ENCODE results near the gene MT1A. TPM values are rescaled to one million over a fixed set of nuclear protein-coding genes. Genes with fewer than 3 reads are reported as not detected.
A peak's percentile ranks its signal among the peaks of the same experiment; 100 is the strongest.

Gene MT1A
- total and polyA plus RNA-seq, 10 of the 15 experiments (the other 5 are each of a cell fraction or from before 2014, with no cell fraction given): not detected

DNA sequence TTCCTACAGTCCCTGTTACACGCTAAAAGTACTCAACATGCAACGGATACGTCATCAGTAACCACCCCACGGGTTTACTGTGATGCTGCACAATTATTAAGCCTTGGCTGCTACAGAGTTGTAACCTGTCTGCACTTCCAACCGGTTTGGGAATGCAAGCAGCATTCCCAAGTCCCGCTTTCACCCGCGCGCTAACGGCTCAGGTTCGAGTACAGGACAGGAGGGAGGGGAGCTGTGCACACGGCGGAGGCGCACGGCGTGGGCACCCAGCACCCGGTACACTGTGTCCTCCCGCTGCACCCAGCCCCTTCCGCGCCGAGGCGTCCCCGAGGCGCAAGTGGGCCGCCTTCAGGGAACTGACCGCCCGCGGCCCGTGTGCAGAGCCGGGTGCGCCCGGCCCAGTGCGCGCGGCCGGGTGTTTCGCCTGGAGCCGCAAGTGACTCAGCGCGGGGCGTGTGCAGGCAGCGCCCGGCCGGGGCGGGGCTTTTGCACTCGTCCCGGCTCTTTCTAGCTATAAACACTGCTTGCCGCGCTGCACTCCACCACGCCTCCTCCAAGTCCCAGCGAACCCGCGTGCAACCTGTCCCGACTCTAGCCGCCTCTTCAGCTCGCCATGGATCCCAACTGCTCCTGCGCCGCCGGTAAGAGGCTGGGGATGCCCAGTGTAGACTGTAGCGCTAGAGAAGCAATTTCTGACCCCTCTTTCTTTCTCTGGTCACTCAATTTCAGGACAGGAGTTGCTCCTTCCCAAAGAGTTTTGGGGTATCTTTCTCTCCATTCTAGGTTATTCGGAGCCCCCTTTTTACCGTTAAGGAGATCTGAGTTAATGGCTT lies 30.2 kb upstream of the MT1A start, which contains the start of gene MT2A:
MT2A (plus strand) TSS at position 542 of the 833 bp plus-strand sequence; CDS start at position 614, 72 bp downstream.
- DNase-seq (ENCODE audit: low read depth, low spot score): no peak
- SMC1A ChIA-PET (ENCODE audit: uncharacterized antibody, unreplicated experiment): no interaction called here
- CTCF ChIA-PET: interaction anchor here (0.6 to 10.0 kb wide), 5 partner anchors 15 to 94 kb away, joined by 3 to 77 read pairs (median 3); partner anchors contain the start of gene MT1E
- 13% methylated on average over 58 of the region's 62 CpGs for WGBS (ENCODE audit: insufficient coverage, insufficient replicate concordance, low lambda C conversion rate, missing lambda C conversion rate)
- POLR2A ChIA-PET: interaction anchor here (1.2 to 1.7 kb wide), 2 partner anchors 17 to 22 kb away, joined by 3 to 6 read pairs; partner anchors contain the start of gene MT1E
- peak within 1 kb of the TSS; percentile 82 for H2AFZ ChIP-seq (ENCODE audit: control insufficient read depth, low read depth, low read length)
- no peaks in the 10 kb centered on the region for H3K36me3 ChIP-seq (ENCODE audit: control insufficient read depth in 2 of 2, insufficient read depth in 2 of 2, low read length in 1 of 2)
- H3K4me2 ChIP-seq (ENCODE audit: control insufficient read depth, insufficient read depth): peak within 1 kb of the TSS; percentile 82
- H3K27me3 ChIP-seq (replicated peaks in 1 of 2; ENCODE audit: control insufficient read depth in 2 of 2, insufficient read depth in 2 of 2, low read length in 1 of 2): no peaks in the 10 kb centered on the region; a peak in 1 of 4 replicates
- in situ Hi-C loops (cut with MboI): no loop called here
- BruUV-seq (replicated peaks): no TSS peak
- peaks cover 25% of the 10 kb centered on the region for H3K4me1 ChIP-seq (ENCODE audit: control insufficient read depth, insufficient read depth, low read length)
- H3K9ac ChIP-seq (ENCODE audit: control insufficient read depth, insufficient read depth, low read length): peak within 1 kb of the TSS; percentile 21; the same call in 1 of the 2 replicates
- intact Hi-C loops (cut with micrococcal nuclease; ENCODE audit: unreplicated experiment): loop anchor here (1.0 kb wide), 1 partner anchor 22 kb away; no protein-coding TSS in a partner anchor
- H3K9me3 ChIP-seq (replicated peaks; ENCODE audit: control insufficient read depth, insufficient read depth, low read length): no peaks in the 10 kb centered on the region
- no peaks in the 10 kb centered on the region for H3K79me2 ChIP-seq (ENCODE audit: control insufficient read depth, insufficient read depth, low read length)
- no peak within 1 kb of the TSS for H3K27ac ChIP-seq (ENCODE audit: control insufficient read depth, insufficient read depth)
- no peak for FAIRE-seq
- H3K4me3 ChIP-seq: peak within 1 kb of the TSS; percentile 70
- RAD21 ChIA-PET (ENCODE audit: unreplicated experiment): interaction anchor here (0.6 to 4.6 kb wide), 7 partner anchors 16 to 303 kb away, joined by 3 to 23 read pairs (median 5); partner anchors contain the start of gene MT1E
- ATAC-seq: peak; percentile 93
- no peaks in the 10 kb centered on the region for H4K20me1 ChIP-seq (ENCODE audit: control insufficient read depth, insufficient read depth)
- TF ChIP-seq HDAC6 (IDR thresholded peaks at IDR 0.05; ENCODE audit: unreplicated experiment) (no peak), CHD2 (IDR thresholded peaks at IDR 0.05; ENCODE audit: borderline replicate concordance, low read depth, low read length) (no peak), EED (IDR thresholded peaks at IDR 0.05; ENCODE audit: low read depth) (0 out of 2 replicates have a peak, but pooled peaks have one; percentile 11), FOXM1 (IDR thresholded peaks at IDR 0.05; ENCODE audit: low read depth, low read length) (no peak), SIX5 (IDR thresholded peaks at IDR 0.05; ENCODE audit: low read depth, low read length, severe bottlenecking) (no peak), NR2F1 (conservative IDR thresholded peaks at IDR 0.05) (no peak), NFYB (IDR thresholded peaks at IDR 0.05; ENCODE audit: insufficient read depth, low read depth, low read length) (no peak), PML (IDR thresholded peaks at IDR 0.05; ENCODE audit: low read length) (no peak), POU2F2 (IDR thresholded peaks at IDR 0.05; ENCODE audit: borderline replicate concordance, low read depth, low read length) (no peak), GABPA (IDR thresholded peaks at IDR 0.05; ENCODE audit: low read depth) (no peak), RAD21 (IDR thresholded peaks at IDR 0.05; ENCODE audit: insufficient read depth, low read depth, low read length) (no peak), ZNF274 (IDR thresholded peaks at IDR 0.05; ENCODE audit: insufficient read depth, insufficient read length) (no peak), NFXL1 (IDR thresholded peaks at IDR 0.05; ENCODE audit: borderline replicate concordance) (no peak), ZZZ3 (IDR thresholded peaks at IDR 0.05; ENCODE audit: control insufficient read depth, insufficient read length, low read depth) (no peak)
- TF ChIP-seq, protein P1, sequence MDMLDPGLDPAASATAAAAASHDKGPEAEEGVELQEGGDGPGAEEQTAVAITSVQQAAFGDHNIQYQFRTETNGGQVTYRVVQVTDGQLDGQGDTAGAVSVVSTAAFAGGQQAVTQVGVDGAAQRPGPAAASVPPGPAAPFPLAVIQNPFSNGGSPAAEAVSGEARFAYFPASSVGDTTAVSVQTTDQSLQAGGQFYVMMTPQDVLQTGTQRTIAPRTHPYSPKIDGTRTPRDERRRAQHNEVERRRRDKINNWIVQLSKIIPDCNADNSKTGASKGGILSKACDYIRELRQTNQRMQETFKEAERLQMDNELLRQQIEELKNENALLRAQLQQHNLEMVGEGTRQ (IDR thresholded peaks at IDR 0.05; ENCODE audit: borderline replicate concordance, low read depth, low read length): no peak
- TF ChIP-seq, protein P2, sequence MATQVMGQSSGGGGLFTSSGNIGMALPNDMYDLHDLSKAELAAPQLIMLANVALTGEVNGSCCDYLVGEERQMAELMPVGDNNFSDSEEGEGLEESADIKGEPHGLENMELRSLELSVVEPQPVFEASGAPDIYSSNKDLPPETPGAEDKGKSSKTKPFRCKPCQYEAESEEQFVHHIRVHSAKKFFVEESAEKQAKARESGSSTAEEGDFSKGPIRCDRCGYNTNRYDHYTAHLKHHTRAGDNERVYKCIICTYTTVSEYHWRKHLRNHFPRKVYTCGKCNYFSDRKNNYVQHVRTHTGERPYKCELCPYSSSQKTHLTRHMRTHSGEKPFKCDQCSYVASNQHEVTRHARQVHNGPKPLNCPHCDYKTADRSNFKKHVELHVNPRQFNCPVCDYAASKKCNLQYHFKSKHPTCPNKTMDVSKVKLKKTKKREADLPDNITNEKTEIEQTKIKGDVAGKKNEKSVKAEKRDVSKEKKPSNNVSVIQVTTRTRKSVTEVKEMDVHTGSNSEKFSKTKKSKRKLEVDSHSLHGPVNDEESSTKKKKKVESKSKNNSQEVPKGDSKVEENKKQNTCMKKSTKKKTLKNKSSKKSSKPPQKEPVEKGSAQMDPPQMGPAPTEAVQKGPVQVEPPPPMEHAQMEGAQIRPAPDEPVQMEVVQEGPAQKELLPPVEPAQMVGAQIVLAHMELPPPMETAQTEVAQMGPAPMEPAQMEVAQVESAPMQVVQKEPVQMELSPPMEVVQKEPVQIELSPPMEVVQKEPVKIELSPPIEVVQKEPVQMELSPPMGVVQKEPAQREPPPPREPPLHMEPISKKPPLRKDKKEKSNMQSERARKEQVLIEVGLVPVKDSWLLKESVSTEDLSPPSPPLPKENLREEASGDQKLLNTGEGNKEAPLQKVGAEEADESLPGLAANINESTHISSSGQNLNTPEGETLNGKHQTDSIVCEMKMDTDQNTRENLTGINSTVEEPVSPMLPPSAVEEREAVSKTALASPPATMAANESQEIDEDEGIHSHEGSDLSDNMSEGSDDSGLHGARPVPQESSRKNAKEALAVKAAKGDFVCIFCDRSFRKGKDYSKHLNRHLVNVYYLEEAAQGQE (IDR thresholded peaks at IDR 0.05; ENCODE audit: low read depth, low read length): no peak

All from GM12878 (cell line).